HEK293T (cell line): ENCODE measurements around the gene NCS1.
A peak's percentile ranks its signal among the peaks of the same experiment; 100 is the strongest.

Experiments used
- CTCF ChIA-PET: fragments of 350-600 bp; formaldehyde crosslinking; extraction: SDS; loops from one replicate; lab custom pipeline; 2021; ENCODE audit warnings: antibody characterized with exemption, inconsistent platforms; lab: Yijun Ruan, JAX
- POLR2A ChIA-PET: fragments of 350-600 bp; formaldehyde crosslinking; extraction: SDS; loops from one replicate; lab custom pipeline; 2020; ENCODE audit warnings: antibody characterized with exemption, inconsistent platforms; lab: Yijun Ruan, JAX
- DNase-seq: peaks from one replicate; pipeline ENCODE4 v3.0.0; 2012; ENCODE audit warnings: mixed read lengths; ENCODE audit errors: extremely low spot score
- ARNT ChIP-seq: fragments of 450-650 bp; IDR thresholded peaks from 2 replicates; pipeline ENCODE4 v1.6.1; 2017; ENCODE audit warnings: mild to moderate bottlenecking
- BHLHE40 ChIP-seq: fragments of 450-650 bp; IDR thresholded peaks from 2 replicates; pipeline ENCODE4 v1.6.1; 2016; ENCODE audit warnings: mild to moderate bottlenecking, moderate library complexity, borderline replicate concordance
- CTBP1 ChIP-seq: fragments of 450-650 bp; IDR thresholded peaks from 2 replicates; pipeline ENCODE4 v1.6.1; 2016; ENCODE audit warnings: borderline replicate concordance
- ELF4 ChIP-seq: fragments of 450-650 bp; IDR thresholded peaks from 2 replicates; pipeline ENCODE4 v1.6.1; 2017; ENCODE audit warnings: antibody characterized with exemption
- FOXA1 ChIP-seq: fragments of 450-650 bp; IDR thresholded peaks from 2 replicates; pipeline ENCODE4 v1.6.1; 2016; ENCODE audit warnings: mild to moderate bottlenecking
- FOXK2 ChIP-seq: fragments of 450-650 bp; IDR thresholded peaks from 2 replicates; pipeline ENCODE4 v1.6.1; 2016; ENCODE audit warnings: mild to moderate bottlenecking
- FOXM1 ChIP-seq: fragments of 450-650 bp; IDR thresholded peaks from 2 replicates; pipeline ENCODE4 v1.6.1; 2017; ENCODE audit warnings: mild to moderate bottlenecking, borderline replicate concordance
- HDGF ChIP-seq: fragments of 450-650 bp; IDR thresholded peaks from 2 replicates; pipeline ENCODE4 v1.6.1; 2017; ENCODE audit warnings: antibody characterized with exemption, borderline replicate concordance
- L3MBTL2 ChIP-seq: fragments of 450-650 bp; conservative IDR thresholded peaks from 2 replicates; pipeline ENCODE4 v1.6.1; 2016; ENCODE audit warnings: mild to moderate bottlenecking
- LEF1 ChIP-seq: fragments of 450-650 bp; IDR thresholded peaks from 2 replicates; pipeline ENCODE4 v1.6.1; 2017; ENCODE audit warnings: mild to moderate bottlenecking, borderline replicate concordance
- NFRKB ChIP-seq: fragments of 450-650 bp; IDR thresholded peaks from 2 replicates; pipeline ENCODE4 v1.6.1; 2016; ENCODE audit warnings: mild to moderate bottlenecking, moderate library complexity
- SP1 ChIP-seq: fragments of 450-650 bp; IDR thresholded peaks from 2 replicates; pipeline ENCODE4 v1.6.1; 2017
- SUZ12 ChIP-seq: fragments of 450-650 bp; IDR thresholded peaks from 2 replicates; pipeline ENCODE4 v1.6.1; 2016; ENCODE audit warnings: mild to moderate bottlenecking
- TARDBP ChIP-seq: fragments of 450-650 bp; IDR thresholded peaks from 2 replicates; pipeline ENCODE4 v1.6.1; 2016
- ZNF384 ChIP-seq: fragments of 450-650 bp; IDR thresholded peaks from 2 replicates; pipeline ENCODE4 v1.6.1; 2016
- TF ChIP-seq, protein P1 (sequence below): fragments of 450-650 bp; IDR thresholded peaks from 2 replicates; pipeline ENCODE4 v1.6.1; 2016

The NCS1 gene

GRCh38 chr9:130214776-130215340 is 42.7 kb downstream of the NCS1 start:
- TF ChIP-seq ELF4 = no peak
- POLR2A ChIA-PET = interaction anchor here (1.0 kb wide), 1 partner anchor 161 kb away, joined by 3 read pairs; the partner anchor contains the start of gene GPR107
- no peak for DNase-seq
- CTCF ChIA-PET = no interaction called here

- CTCF ChIA-PET = no interaction called here
- no peak for TF ChIP-seq ARNT
- TF ChIP-seq NFRKB = no peak
- no peak for TF ChIP-seq L3MBTL2
- TF ChIP-seq LEF1 = no peak
- TF ChIP-seq, protein P1, sequence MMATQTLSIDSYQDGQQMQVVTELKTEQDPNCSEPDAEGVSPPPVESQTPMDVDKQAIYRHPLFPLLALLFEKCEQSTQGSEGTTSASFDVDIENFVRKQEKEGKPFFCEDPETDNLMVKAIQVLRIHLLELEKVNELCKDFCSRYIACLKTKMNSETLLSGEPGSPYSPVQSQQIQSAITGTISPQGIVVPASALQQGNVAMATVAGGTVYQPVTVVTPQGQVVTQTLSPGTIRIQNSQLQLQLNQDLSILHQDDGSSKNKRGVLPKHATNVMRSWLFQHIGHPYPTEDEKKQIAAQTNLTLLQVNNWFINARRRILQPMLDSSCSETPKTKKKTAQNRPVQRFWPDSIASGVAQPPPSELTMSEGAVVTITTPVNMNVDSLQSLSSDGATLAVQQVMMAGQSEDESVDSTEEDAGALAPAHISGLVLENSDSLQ = no peak
- TF ChIP-seq SP1 = no peak
- no peak for TF ChIP-seq HDGF
- no peak for TF ChIP-seq FOXA1
- TF ChIP-seq ZNF384 = no peak
- no peak for TF ChIP-seq BHLHE40
- TF ChIP-seq TARDBP = no peak
- TF ChIP-seq FOXK2 = no peak
- TF ChIP-seq CTBP1 = no peak
- no peak for TF ChIP-seq ELF4
- TF ChIP-seq FOXM1 = no peak
- TF ChIP-seq SUZ12 = no peak
- POLR2A ChIA-PET = no interaction called here
- DNase-seq = no peak
These were observed 43.3 kb downstream of the NCS1 start for GRCh38 chr9:130215341-130216119.

GRCh38 chr9:130217838-130218237 is 45.6 kb downstream of the NCS1 start:
- ChIA-PET POLR2A (no interaction called here), CTCF (no interaction called here)
- TF ChIP-seq SP1 (no peak), ELF4 (no peak), SUZ12 (no peak), ZNF384 (no peak), ARNT (no peak), TARDBP (no peak), FOXA1 (no peak), FOXM1 (no peak), FOXK2 (no peak), L3MBTL2 (no peak), BHLHE40 (no peak)
- TF ChIP-seq, protein P1 = no peak
- no peak for DNase-seq

GRCh38 chr9:130219661-130220096 is 47.5 kb downstream of the NCS1 start:
- TF ChIP-seq CTBP1 (no peak), ZNF384 (no peak), FOXA1 (no peak), BHLHE40 (no peak), FOXK2 (no peak), L3MBTL2 (no peak), SUZ12 (no peak), TARDBP (no peak), FOXM1 (no peak), NFRKB (no peak), ARNT (no peak), SP1 (no peak), LEF1 (no peak), ELF4 (no peak), HDGF (no peak)
- TF ChIP-seq, protein P1 = no peak
- DNase-seq = no peak
- POLR2A ChIA-PET = interaction anchor here (0.6 kb wide), 1 partner anchor 101 kb away, joined by 4 read pairs; no protein-coding TSS in a partner anchor
- CTCF ChIA-PET = no interaction called here

DNA sequence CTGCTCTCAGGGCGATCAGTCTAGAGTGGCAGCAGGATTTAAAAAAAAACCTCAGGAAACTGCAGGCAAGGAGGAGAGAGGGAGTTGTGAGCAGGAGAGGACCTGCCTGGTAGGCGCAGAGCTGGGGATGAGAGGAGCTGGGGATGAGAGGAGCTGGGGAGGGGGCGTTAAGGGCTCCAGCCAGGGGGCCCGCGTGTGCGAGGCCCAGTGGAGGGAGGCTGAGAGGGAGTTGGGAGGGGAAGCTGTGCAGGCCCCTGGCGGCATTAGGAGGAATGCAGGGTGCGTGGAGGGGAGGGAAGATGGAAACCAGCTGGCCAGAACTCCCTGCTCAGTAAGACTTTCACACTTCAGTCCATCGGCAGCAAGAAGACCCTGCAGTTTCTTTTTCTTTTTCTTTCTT is 48.1 kb downstream of the NCS1 start:
- CTCF ChIA-PET = no interaction called here
- DNase-seq = peak; percentile 39
- POLR2A ChIA-PET = no interaction called here
- TF ChIP-seq ELF4 = no peak
- TF ChIP-seq SUZ12 = no peak
- no peak for TF ChIP-seq ZNF384
- no peak for TF ChIP-seq LEF1
- TF ChIP-seq NFRKB = no peak
- no peak for TF ChIP-seq HDGF
- no peak for TF ChIP-seq ARNT
- TF ChIP-seq BHLHE40 = no peak
- no peak for TF ChIP-seq FOXA1
- no peak for TF ChIP-seq L3MBTL2
- no peak for TF ChIP-seq FOXM1
- TF ChIP-seq SP1 = no peak
- no peak for TF ChIP-seq CTBP1
- TF ChIP-seq TARDBP = no peak
- TF ChIP-seq, protein P1 = no peak
